Neural crest cell (in vitro differentiated cells): Measurements from ENCODE around the gene OR1D5. TPM values are rescaled to one million over a fixed set of nuclear protein-coding genes. Genes with fewer than 3 reads are reported as not detected.

Experiments
- DNase-seq: peaks from one replicate; pipeline ENCODE4 v3.0.0; 2021; ENCODE audit warnings: low read depth, mixed read lengths, low spot score
- H3K27ac Mint-ChIP-seq: one replicate; pipeline ENCODE4 v1.8.0; 2021; ENCODE audit warnings: mild to moderate bottlenecking, mixed read lengths; ENCODE audit not compliant: unreplicated experiment
- H3K27me3 Mint-ChIP-seq: 2 replicates; pipeline ENCODE4 v1.8.0; 2021; ENCODE audit warnings: low read depth, mild to moderate bottlenecking, mixed read lengths
- H3K36me3 Mint-ChIP-seq: 2 replicates; pipeline ENCODE4 v1.8.0; 2021; ENCODE audit warnings: low read depth, mild to moderate bottlenecking, mixed read lengths
- H3K4me1 Mint-ChIP-seq: 2 replicates; pipeline ENCODE4 v1.8.0; 2021; ENCODE audit warnings: mixed read lengths
- H3K4me3 Mint-ChIP-seq: one replicate; pipeline ENCODE4 v1.8.0; 2021; ENCODE audit warnings: mild to moderate bottlenecking, mixed read lengths
- H3K9me3 Mint-ChIP-seq: 2 replicates; pipeline ENCODE4 v1.8.0; 2021; ENCODE audit warnings: mixed read lengths
- total RNA-seq: library from RNA; stranded (reverse); gene quantifications from 2 replicates; pipeline ENCODE4 v1.2.1, GENCODE V29; 2021
- TF ChIP-seq, protein P1 (sequence below): fragments of 200-600 bp; sonication (generic); conservative IDR thresholded peaks from 2 replicates; pipeline ENCODE4 v1.5.0; 2021; ENCODE audit warnings: antibody characterized with exemption, mild to moderate bottlenecking

The OR1D5 gene
- total RNA-seq, 1 donor from 2014 or later = not detected

GRCh38 chr17:3029213-3029913 is 34.0 kb downstream of the OR1D5 start:
- Mint-ChIP-seq H3K27ac (no peak overlapping the region), H3K36me3 (no peaks in the 10 kb centered on the region), H3K4me3 (no peak overlapping the region), H3K27me3 (no peaks in the 10 kb centered on the region), H3K9me3 (peaks cover 5% of the 10 kb centered on the region), H3K4me1 (no peaks in the 10 kb centered on the region)
- DNase-seq = no peak
- TF ChIP-seq, protein P1, sequence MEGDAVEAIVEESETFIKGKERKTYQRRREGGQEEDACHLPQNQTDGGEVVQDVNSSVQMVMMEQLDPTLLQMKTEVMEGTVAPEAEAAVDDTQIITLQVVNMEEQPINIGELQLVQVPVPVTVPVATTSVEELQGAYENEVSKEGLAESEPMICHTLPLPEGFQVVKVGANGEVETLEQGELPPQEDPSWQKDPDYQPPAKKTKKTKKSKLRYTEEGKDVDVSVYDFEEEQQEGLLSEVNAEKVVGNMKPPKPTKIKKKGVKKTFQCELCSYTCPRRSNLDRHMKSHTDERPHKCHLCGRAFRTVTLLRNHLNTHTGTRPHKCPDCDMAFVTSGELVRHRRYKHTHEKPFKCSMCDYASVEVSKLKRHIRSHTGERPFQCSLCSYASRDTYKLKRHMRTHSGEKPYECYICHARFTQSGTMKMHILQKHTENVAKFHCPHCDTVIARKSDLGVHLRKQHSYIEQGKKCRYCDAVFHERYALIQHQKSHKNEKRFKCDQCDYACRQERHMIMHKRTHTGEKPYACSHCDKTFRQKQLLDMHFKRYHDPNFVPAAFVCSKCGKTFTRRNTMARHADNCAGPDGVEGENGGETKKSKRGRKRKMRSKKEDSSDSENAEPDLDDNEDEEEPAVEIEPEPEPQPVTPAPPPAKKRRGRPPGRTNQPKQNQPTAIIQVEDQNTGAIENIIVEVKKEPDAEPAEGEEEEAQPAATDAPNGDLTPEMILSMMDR = no peak

- DNase-seq = no peak
- no peak overlapping the region for H3K4me3 Mint-ChIP-seq
- H3K4me1 Mint-ChIP-seq = no peaks in the 10 kb centered on the region
- H3K36me3 Mint-ChIP-seq = peaks cover 3% of the 10 kb centered on the region
- H3K27ac Mint-ChIP-seq = no peak overlapping the region
- H3K27me3 Mint-ChIP-seq = no peaks in the 10 kb centered on the region
- peaks cover 14% of the 10 kb centered on the region for H3K9me3 Mint-ChIP-seq
- TF ChIP-seq, protein P1 = no peak
Observed at GRCh38 chr17:3027786-3028532, 35.4 kb downstream of the OR1D5 start.

GRCh38 chr17:3026856-3027751 is 36.3 kb downstream of the OR1D5 start:
- peaks cover 2% of the 10 kb centered on the region for H3K27me3 Mint-ChIP-seq
- no peak overlapping the region for H3K27ac Mint-ChIP-seq
- no peak overlapping the region for H3K4me3 Mint-ChIP-seq
- no peak for DNase-seq
- H3K9me3 Mint-ChIP-seq = peaks cover 19% of the 10 kb centered on the region
- TF ChIP-seq, protein P1 = no peak
- H3K4me1 Mint-ChIP-seq = no peaks in the 10 kb centered on the region
- peaks cover 8% of the 10 kb centered on the region for H3K36me3 Mint-ChIP-seq

- no peak for DNase-seq
- H3K4me3 Mint-ChIP-seq = no peak overlapping the region
- TF ChIP-seq, protein P1 = no peak
- H3K36me3 Mint-ChIP-seq = peaks cover 8% of the 10 kb centered on the region
- H3K27ac Mint-ChIP-seq = peak overlapping the region; percentile 35
- H3K9me3 Mint-ChIP-seq = peaks cover 22% of the 10 kb centered on the region
- peaks cover 2% of the 10 kb centered on the region for H3K27me3 Mint-ChIP-seq
- no peaks in the 10 kb centered on the region for H3K4me1 Mint-ChIP-seq
Observed at GRCh38 chr17:3026125-3026855, 37.1 kb downstream of the OR1D5 start.
